Measurements from ENCODE around the gene USP24. TPM values are rescaled to one million over a fixed set of nuclear protein-coding genes. Genes with fewer than 3 reads are reported as not detected.

Gene USP24
- total RNA-seq, 1 donor = 44.0 TPM

DNA sequence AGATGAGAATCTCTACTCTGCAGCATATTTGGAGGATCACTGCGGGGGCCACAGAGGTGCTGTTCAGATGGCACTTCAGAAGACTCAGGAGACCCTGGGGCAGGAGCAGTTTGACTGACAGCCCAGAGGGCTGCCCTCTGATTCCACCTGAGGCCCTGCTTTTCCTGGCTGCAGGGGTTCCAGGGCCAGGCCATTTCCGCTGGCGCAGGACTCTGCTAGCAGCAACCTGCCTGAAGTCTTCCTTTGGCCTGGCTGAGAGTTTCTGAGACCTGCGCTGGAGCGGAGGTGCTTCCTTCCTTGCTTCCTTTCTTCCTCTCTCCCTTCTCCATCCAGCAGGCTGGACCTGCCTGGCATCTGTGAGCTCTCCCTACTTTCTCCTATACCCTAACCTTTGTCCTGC is 164.0 kb downstream of the USP24 start:
- TF ChIP-seq, protein P1, sequence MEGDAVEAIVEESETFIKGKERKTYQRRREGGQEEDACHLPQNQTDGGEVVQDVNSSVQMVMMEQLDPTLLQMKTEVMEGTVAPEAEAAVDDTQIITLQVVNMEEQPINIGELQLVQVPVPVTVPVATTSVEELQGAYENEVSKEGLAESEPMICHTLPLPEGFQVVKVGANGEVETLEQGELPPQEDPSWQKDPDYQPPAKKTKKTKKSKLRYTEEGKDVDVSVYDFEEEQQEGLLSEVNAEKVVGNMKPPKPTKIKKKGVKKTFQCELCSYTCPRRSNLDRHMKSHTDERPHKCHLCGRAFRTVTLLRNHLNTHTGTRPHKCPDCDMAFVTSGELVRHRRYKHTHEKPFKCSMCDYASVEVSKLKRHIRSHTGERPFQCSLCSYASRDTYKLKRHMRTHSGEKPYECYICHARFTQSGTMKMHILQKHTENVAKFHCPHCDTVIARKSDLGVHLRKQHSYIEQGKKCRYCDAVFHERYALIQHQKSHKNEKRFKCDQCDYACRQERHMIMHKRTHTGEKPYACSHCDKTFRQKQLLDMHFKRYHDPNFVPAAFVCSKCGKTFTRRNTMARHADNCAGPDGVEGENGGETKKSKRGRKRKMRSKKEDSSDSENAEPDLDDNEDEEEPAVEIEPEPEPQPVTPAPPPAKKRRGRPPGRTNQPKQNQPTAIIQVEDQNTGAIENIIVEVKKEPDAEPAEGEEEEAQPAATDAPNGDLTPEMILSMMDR (IDR thresholded peaks at IDR 0.05; ENCODE audit: insufficient read depth, low read depth, low read length) = no peak
- DNase-seq (ENCODE audit: low read depth) = no peak
- no peak overlapping the region for H3K4me3 ChIP-seq (ENCODE audit: low read depth, low read length)

DNA sequence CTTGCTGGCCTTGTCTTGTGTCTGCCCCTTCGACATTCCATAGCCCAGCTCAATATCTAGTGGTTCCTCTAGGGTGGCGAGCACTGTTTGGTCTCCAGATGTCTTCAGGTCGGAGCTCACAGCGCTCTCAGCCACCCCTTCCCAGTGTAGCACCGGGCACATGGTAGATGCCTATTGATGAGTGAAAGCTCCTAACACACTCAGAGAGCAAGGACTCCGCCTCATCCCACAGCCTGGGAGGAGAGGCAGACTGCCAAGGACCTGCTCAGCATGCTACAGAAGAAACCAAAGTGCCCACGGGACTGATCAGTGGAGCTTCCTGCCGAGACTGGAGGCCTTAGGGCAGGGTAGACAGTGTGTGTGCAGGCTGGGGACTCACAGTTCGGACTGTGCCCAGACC is 164.9 kb downstream of the USP24 start:
- H3K4me3 ChIP-seq (ENCODE audit: low read depth, low read length) = no peak overlapping the region
- TF ChIP-seq, protein P1 (IDR thresholded peaks at IDR 0.05; ENCODE audit: insufficient read depth, low read depth, low read length) = no peak
- DNase-seq (ENCODE audit: low read depth) = peak; percentile 12

DNA sequence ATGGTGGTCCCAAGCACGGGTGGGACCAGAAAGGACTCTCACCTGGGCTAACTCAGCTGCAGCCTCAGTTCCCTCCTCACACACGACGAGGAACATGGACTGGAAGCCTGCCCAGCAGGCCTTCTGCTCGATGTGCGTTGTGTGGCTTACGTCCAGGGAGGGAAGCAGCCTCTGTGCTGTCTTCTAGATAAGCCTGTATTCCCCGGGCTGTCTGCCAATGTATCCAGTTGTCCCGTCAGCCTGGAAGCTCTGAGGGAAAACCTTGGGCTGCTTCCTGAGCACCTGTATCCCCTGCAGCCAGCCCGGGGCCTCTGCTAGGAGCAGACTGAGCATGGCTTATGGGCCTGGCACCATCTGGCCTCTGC is 165.3 kb downstream of the USP24 start:
- no peak overlapping the region for H3K4me3 ChIP-seq (ENCODE audit: low read depth, low read length)
- peak; percentile 52 for DNase-seq (ENCODE audit: low read depth)
- TF ChIP-seq, protein P1 (IDR thresholded peaks at IDR 0.05; ENCODE audit: insufficient read depth, low read depth, low read length) = no peak

DNA sequence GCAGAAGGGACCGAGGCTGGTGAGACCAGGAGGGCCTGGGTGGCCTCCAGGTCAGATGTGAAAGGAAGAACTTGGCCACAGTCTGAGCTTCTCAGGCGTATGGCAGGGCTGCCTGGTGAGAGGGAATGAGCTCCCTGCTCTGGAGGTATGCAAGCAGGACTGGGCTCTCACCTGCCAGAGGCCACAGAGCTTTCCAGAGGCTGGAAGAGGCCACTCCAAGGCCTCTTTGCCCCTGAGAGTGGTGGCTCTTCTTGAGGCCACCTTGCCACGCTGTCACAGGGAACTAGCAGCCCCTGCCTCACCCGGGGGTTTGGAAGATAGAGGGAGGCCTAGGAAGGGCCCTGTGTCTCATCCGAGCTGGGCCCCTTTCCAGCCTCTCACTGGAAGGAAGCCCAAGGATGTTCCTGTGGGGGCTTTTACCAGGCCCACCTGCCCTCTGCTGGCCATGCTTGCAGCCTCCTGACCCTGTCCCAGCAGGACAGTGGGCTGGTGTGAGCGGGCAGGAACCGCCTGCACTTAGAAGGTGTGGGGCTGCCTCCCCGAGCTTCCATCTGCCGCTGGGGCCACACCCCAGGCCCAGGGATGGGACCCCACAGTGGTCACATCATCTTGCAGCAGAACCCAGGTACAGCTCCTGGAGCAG is 165.8 kb downstream of the USP24 start:
- no peak for DNase-seq (ENCODE audit: low read depth)
- no peak overlapping the region for H3K4me3 ChIP-seq (ENCODE audit: low read depth, low read length)
- TF ChIP-seq, protein P1 (IDR thresholded peaks at IDR 0.05; ENCODE audit: insufficient read depth, low read depth, low read length) = no peak

DNA sequence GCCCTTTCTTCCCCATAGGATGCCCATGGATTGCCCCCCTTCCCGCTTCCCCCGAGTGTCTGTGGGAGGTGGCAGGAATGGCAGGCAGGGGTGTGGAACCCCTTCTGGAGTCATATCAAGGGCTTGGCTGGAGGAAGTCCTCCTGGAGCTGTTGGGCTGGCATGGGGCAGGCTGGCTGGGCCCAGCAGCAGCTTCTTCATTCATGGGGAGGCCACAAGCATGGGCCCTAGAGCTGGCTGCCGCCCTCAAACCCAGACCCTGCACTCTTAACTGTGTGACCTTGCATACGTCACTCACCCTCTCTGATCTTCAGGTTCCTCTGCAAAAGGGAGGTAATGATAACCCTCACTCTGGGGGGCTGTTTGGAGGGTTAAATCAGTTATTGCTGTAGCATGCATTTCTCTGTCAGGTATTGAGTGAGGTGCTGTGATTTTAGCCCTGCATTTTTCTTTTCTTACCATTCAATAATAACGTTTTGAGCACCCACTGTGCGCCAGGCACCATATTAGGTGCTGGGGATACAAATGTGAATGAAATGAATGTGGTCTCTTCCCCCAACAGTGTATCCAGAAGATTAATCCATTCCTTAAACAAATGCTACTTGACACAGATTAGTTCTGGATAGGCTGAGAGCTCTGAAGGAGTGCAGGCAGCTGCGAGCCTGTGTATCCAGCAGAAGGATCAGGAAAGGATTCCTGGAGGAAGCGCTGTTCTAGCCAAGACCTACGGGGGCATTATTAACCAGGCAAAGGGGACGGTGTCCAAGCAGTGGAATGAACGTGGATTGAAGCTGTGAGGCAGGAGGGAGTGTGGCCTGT is 166.5 kb downstream of the USP24 start:
- DNase-seq (ENCODE audit: low read depth) = no peak
- TF ChIP-seq, protein P1 (IDR thresholded peaks at IDR 0.05; ENCODE audit: insufficient read depth, low read depth, low read length) = no peak

DNA sequence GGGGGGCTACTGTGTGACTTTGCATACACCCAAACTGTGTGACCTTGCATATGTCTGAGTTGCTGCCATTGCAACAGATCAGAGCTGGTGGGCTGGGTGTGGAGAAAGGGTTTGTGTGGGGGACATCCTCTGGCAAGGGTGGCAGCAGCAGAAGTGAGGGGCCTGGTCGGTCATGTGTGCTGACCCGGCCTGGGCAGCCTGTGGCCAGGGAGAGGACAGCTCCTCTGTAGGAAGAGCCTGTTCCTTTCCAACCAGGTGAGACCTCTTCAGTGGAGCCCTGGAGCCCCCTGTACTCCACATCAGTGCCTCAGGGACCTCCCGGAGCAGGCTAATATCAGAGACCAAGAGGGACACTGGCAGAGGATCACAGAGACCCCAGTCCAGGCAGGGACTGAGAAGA is 167.6 kb downstream of the USP24 start:
- DNase-seq (ENCODE audit: low read depth) = no peak
- TF ChIP-seq, protein P1 (IDR thresholded peaks at IDR 0.05; ENCODE audit: insufficient read depth, low read depth, low read length) = no peak
- no peak overlapping the region for H3K4me3 ChIP-seq (ENCODE audit: low read depth, low read length)

More for the DNA sequence above, 166.5 kb downstream of the USP24 start:
- H3K4me3 ChIP-seq (ENCODE audit: low read depth, low read length) = no peak overlapping the region
